ENCODE results near the gene SLC18A3.

The SLC18A3 gene

DNA sequence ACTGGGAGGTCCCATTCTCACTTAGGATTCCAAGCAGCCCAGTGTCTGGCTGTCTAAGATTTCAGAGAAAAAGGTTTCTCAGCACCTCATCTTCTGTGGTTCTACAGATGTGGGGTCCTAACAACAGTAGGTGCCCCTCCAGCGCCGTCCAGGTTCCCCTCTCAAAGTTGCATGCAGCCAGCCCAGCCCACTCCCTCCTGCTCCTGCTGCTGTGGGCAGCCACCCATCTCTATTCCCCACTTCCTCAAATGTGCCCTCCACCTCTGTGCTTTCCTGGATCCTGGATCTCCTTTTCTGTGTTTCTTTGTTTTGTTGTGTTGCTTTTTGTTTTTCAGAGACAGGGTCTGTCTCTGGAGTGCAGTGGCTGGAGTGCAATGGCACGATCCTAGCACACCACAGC, 13.3 kb upstream of the SLC18A3 start:
- no peak for DNase-seq

DNA sequence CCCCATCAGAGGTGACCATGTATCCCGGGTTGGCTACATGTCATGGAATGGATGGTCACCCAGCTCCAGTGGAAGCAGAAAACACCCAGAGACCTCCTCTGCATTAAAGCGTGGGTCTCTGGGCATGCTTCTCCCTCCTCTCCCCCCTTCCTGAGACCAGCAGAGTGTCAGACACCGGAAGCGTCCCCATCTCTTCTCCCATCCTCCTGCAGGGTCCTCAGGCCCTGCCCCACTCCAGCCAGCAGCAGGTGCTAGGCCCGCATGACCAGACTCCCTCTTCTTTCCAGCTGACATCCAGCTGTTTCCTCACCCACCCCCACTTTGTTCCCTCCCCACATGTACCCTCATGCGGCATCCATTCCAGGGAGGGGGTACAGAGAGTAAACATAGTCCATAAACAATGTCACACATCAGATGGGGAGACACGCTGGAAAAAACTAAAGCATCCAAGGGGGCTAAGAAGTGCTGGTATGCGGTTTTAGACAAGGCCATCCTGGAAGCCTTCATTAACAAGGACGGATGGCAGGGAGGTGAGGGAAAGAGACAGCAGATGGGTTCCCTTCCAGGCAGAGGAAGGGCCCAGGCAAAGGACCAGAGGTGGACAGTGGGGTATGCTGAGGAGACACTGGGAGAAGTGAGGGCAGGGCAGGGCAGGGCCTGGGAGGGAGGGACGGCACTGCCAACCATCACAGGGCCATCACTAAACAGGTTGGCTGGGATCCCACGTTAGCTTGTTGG, 12.5 kb upstream of the SLC18A3 start:
- DNase-seq: no peak

GRCh38 chr10:49598164-49598856, 11.8 kb upstream of the SLC18A3 start:
- no peak for DNase-seq

DNA sequence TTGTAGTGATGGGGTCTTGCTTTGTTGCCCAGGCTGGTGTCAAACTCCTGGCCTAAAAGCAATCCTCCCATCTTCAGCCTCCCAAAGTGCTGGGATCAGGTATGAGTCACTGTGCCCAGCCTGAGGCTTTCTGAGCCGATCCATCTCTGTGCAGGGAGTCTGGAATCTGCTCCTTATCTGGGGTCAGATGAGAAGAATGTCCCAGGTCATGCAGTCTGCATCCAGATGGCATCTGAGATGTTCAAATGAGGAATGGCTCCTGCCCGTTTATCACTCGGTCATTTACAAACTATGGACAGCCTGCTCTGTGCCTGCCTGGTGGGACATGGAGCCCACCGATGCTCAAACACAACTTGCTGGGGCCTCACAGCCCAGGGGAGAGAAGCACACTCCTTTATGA, 11.1 kb upstream of the SLC18A3 start:
- no peak for DNase-seq

DNA sequence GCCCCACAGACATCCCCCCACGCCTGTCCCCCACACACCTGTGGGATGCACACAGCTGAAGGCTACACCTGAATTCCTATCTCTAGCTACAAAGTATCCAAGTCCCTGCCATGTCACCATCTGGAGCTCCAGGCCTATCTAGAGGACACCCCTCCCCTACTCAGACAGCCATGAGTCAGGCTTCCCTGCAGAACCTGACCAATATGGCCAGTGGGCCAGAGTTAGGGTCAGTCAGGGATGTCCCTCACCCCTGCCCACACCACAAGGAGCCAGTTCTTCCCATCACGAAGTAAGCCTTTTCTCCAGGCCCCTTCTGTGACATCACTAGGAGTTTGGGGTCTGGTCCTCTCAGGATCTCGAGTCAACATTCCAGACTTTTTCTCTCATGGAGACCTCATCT, 10.6 kb upstream of the SLC18A3 start:
- DNase-seq: no peak

DNA sequence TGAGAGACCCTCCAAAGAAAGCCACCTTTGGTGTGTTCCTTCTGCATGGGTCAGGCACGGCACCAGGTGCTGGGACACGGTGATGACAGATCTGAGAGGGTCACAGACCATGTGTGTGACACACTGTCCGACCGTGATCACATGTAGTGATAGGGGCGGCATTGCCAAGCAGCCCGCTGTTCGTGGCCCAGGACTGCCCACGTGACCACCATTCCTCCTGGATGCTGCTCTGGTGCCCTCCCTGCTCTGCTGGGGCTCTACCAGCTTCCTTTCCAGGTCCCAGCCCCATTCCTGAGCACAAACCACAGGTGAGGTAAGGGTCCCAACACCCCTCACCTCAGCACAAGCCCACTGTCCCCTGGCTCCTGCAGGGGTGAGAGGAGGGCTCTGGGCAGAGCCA, 10.1 kb upstream of the SLC18A3 start:
- DNase-seq: no peak

DNA sequence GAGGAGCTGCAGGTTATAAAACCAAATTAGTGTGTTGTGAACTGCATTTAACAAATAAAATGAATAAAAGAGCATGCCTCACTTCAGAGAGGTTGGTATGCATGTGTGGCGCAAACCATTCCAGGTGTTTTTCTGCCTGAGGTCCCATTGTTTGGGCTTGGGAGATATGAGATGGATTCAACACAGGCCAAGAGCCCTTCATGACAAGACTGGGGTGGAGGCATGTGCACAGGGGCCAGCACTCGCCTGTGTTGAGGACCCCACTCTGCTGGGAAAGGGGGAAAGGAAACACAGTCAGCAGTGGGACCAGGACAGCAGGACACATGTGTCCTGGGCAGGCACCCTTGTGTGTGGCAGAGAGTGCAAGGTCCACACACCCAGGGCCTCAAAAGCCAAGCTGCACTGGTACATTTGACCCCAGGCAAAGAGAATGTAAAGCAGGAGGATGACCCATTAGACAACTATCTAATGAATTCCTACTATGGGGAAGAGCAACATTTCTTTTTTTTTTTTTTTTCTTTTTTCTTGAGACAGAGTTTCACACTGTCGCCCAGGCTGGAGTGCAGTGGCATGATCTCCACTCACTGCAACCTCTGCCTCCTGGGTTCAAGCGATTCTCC, 9.2 kb upstream of the SLC18A3 start:
- no peak for DNase-seq

DNA sequence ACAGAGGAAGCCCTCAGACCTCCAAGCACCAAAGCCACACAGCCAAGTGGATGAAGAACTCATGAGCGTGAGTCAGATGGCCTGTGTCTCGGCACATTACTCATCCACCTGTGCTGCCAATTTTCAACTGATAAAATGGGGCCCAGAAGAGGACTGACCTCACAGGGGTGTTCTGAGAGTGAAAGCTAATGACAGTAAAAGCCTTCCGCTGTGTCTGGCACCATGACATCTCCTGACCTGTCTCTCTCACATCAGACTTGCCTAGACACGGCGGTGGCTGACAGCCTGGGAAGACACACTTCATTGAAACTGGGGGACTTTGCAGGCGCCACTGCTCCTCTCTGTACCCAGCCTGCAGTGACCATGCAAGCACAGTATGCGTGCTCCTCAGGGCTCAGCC, 8.3 kb upstream of the SLC18A3 start:
- no peak for DNase-seq

DNA sequence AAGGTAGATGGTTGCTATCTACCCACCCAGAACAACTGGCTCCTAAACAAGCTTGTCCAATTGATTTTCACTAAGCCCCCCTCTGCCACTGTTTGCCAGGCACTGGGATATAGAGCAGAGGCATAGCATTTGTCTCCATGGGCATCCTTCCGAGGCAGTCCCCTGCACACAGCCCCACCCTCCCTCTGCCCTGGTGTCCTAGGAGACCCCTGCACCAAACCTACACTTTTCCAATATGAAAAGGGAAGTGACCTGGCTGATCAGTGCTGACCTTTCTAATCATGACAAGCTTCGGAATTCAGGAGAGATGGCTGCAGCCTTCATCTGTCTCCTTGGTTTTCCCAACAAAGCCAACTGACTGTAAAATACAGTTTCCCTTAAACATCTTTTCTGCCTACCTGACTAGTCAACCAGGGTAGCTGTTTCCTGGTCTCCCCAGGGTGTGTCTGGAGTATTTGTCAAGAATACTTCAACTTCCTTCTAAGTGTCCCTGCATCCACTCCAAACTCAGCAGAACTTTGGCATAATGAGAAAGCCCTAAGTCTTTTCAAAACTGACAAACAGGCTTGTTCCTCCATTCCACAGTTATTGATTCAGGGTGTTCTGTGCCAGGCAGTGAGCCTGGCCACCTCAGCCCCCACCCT, 7.6 kb upstream of the SLC18A3 start:
- no peak for DNase-seq

GRCh38 chr10:49605216-49605938, 4.7 kb upstream of the SLC18A3 start:
- no peak for DNase-seq

DNA sequence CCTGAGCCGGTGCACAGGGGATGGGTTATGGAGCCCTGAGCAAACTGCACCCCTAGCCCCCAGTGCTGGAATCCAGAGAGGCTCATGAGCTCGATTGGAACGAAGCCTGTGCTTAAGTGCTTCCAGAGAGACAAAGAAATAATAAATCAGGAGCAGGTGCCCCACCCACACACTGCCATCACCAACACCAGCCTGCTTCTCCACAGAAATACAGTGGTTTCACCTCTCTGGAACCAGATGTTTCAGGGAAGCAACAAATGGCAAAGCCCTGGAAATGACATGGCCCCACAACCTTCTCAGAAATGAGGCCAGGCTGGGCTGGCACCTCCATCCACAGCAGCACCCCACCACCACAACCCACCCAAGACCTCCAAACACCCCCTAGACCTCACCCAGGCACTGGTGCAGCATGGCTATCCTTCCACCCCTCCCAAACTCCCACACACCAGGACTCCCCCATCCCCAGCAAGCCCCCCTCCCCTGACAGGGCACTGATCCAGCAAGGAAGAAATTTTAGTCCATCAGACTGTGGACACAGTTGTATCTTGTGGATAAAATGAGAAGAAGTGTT, 4.1 kb upstream of the SLC18A3 start:
- no peak for DNase-seq

GRCh38 chr10:49606981-49607535, 3.1 kb upstream of the SLC18A3 start:
- peak; percentile 52 for DNase-seq

DNA sequence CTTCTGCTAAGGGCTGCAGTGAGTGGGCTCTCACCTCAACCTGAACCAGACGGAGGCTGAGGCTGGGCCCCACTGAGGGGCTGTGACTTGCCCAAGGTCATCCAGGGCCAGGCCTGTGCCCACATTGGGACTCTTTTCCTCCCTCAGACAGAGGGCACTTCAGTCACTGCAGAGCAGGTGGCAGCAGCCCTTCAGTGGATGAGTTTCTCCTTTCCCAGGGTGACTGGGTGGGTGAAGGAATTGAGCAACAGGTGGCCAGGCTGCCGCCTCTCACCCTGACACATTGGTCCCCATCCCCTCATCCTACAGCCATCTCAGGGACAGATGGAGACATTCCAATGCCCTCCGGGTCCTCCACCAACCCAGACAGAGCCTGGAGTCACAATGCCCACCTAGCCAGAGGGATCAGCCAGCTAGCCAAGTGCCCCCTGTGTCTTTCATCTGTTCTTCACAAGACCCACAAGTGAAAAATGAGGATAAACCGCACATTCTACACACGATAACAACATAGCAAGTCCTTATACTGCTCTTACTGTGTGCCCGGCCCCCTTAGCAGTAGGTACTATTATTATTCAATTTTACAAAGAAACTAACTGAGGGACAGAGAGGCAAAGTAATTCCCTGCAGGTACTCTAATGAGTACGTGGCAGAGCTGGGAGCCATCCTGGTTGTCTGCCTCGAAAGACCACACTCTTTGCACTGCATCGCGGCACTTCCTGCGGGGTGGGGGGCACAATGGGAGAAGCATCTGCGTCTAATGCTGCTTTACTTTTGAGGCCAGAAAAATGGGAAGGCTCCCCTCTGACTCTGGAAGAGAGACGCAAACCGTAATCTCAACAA, 1.7 kb upstream of the SLC18A3 start:
- DNase-seq: no peak

- no peak for DNase-seq
These were observed 1.2 kb upstream of the SLC18A3 start for GRCh38 chr10:49609006-49609282.

DNA sequence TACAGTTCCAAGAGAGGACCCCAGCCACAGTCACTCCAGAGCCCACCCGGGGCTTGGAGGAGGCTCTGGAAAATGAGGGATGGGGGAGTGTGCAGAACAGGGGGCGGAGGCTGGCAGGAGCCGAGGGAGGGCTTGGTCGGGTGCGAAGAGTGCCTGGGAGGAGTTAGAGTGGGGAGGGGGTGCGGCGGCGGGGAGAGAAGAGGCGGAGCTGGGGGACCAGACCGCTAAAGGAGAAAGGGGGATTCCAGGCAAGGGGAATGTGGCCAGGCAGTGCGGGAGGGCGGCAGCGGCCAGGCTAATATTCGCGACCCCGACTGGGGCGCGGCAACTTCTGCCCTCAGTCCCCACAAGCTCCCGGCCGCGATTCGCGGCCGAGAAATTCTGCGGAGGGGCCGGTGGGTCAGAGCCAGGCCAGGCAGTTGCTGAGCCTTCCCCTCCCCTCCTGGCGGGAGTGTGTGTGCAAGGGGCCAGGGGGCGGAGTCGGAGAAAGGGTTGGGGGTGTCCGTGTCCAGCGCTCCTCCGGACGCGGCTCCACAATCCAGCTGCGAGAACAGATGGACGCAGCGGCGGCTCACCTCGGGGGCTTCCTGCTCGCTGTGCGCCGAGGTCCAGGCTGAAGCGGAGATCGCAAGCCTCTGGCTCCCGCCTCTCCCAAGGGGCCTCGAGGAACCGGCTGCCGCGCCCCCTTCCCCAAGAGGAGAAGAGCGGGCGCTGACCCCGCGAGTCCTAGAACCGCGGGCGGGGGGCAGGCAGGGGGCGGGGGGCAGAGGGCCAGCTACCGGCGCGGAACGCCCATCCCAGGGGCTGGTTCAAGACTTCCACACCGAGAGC, 612 bp upstream of the SLC18A3 start:
- no peak for DNase-seq

GRCh38 chr10:49610458-49611165, 502 bp downstream of the SLC18A3 start:
- DNase-seq: no peak

DNA sequence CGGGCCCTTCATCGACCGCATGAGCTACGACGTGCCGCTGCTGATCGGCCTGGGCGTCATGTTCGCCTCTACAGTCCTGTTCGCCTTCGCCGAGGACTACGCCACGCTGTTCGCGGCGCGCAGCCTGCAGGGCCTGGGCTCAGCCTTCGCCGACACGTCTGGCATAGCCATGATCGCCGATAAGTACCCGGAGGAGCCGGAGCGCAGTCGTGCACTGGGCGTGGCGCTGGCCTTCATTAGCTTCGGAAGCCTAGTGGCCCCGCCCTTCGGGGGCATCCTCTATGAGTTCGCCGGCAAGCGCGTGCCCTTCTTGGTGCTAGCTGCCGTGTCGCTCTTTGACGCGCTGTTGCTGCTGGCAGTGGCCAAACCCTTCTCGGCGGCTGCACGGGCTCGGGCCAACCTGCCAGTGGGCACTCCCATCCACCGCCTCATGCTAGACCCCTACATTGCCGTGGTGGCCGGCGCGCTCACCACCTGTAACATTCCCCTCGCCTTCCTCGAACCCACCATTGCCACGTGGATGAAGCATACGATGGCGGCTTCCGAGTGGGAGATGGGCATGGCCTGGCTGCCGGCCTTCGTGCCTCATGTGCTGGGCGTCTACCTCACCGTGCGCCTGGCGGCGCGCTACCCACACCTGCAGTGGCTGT, 1.2 kb downstream of the SLC18A3 start:
- no peak for DNase-seq

DNA sequence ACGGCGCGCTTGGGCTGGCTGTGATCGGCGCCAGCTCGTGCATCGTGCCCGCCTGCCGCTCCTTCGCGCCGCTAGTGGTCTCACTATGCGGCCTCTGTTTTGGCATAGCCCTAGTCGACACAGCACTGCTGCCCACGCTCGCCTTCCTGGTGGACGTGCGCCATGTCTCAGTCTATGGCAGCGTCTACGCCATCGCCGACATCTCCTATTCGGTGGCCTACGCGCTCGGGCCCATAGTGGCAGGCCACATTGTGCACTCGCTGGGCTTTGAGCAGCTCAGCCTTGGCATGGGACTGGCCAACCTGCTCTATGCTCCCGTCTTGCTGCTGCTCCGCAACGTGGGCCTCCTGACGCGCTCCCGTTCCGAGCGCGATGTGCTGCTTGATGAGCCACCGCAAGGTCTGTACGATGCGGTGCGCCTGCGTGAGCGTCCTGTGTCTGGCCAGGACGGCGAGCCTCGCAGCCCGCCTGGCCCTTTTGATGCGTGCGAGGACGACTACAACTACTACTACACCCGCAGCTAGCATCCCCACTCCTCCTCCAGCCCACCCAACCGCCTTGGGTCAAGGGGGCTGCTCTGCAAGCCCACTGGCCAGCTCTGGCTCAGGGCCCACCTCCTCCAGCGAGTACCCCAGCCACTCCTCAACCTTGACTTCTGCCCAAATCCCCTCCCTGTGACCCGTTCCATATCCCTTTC, 1.9 kb downstream of the SLC18A3 start:
- no peak for DNase-seq

Data from CD4-positive, alpha-beta T cell treated with Interleukin-17A for 1 hour (primary cell).